ENCODE data around the gene HSD3B2. TPM values are rescaled to one million over a fixed set of nuclear protein-coding genes. Genes with fewer than 3 reads are reported as not detected.
A peak's percentile ranks its signal among the peaks of the same experiment; 100 is the strongest.

The HSD3B2 gene
- total and polyA plus RNA-seq, 2 of the 8 experiments (the other 6 are each of a cell fraction or from before 2014, with no cell fraction given): not detected

DNA sequence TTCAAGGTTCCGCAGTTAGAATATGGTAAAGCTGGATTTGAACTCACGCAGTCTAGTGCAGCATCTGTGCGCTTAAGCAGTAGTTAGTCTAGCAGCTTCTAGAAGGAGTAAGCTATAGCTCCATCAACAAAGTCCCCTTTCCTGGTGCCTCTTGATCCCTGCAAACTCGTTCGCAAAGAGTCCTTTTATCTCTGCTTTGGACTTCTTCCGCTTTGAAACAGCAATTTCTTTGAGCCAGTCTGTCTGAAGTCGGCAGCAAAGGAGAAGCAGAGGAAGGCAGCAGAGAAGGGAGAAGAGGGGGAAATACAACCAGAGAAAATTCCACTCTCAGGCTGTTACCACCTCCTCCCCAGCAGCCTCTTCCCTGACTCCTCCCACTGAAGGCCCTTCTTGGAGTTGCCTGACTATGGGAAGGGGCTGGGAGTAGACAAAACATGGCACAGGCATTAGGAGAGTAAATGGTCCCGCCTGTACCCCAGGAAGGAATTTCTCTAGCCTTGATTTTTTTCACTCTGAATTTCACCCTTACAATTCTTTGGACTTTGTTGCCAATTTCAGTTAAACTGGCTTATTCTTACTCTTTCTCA, 25.9 kb downstream of the HSD3B2 start:
- H3K4me2 ChIP-seq (ENCODE audit: insufficient read depth in 1 of 2, low read depth in 2 of 2, low read length in 2 of 2): no peak overlapping the region
- FAIRE-seq (no peak), DNase-seq (ENCODE audit: low read depth in 1 of 2, low spot score in 2 of 2) (no peak)
- ChIA-PET CTCF (ENCODE audit: partially characterized antibody) (no interaction called here), POLR2A (ENCODE audit: partially characterized antibody) (no interaction called here)
- no peak overlapping the region for H2BK120ac ChIP-seq (replicated peaks; ENCODE audit: low read depth, low read length)
- no peak overlapping the region for H2BK20ac ChIP-seq (ENCODE audit: low read length)
- H2AK5ac ChIP-seq (ENCODE audit: low read depth, low read length): no peak overlapping the region
- H4K20me1 ChIP-seq (replicated peaks in 1 of 2; ENCODE audit: control insufficient read depth in 1 of 2, insufficient read depth in 2 of 2, low read length in 2 of 2): no peaks in the 10 kb centered on the region
- H3K27ac ChIP-seq (ENCODE audit: low read depth, low read length): no peak overlapping the region; the same call in 1 of the 2 replicates
- no peak overlapping the region for H4K91ac ChIP-seq (replicated peaks; ENCODE audit: insufficient read length, low read length)
- H4K5ac ChIP-seq (ENCODE audit: insufficient read length, low read depth, low read length): no peak overlapping the region
- no peak overlapping the region for H2BK12ac ChIP-seq (ENCODE audit: low read depth, low read length)
- H3K4me1 ChIP-seq (replicated peaks in 1 of 4; ENCODE audit: control insufficient read depth in 3 of 4, insufficient read depth in 4 of 4, low read length in 3 of 4): no peaks in the 10 kb centered on the region
- H2BK15ac ChIP-seq (ENCODE audit: low read length): no peak overlapping the region
- WGBS, 2 experiments (ENCODE audit: extremely low coverage in 1 of 2, insufficient coverage in 1 of 2, insufficient read length in 1 of 2, insufficient replicate concordance in 2 of 2, low coverage in 1 of 2, low lambda C conversion rate in 2 of 2, missing lambda C conversion rate in 1 of 2): 88% methylated on average over 8 of the region's 8 CpGs; no CpG with 5 or more reads in 1 of the 2 experiments
- TF ChIP-seq SIRT6 (IDR thresholded peaks at IDR 0.05; ENCODE audit: low read length) (no peak), CEBPB (IDR thresholded peaks at IDR 0.05; ENCODE audit: low read depth, low read length) (no peak), KDM1A (IDR thresholded peaks at IDR 0.05; ENCODE audit: borderline replicate concordance, low read length) (no peak), BACH1 (IDR thresholded peaks at IDR 0.05; ENCODE audit: low read length) (no peak), SIX5 (IDR thresholded peaks at IDR 0.05; ENCODE audit: low read depth, low read length) (no peak), BCL11A (IDR thresholded peaks at IDR 0.05; ENCODE audit: low read depth in 2 of 2, low read length in 2 of 2) (no peak), CHD1 (IDR thresholded peaks at IDR 0.05; ENCODE audit: low read depth, low read length) (no peak), SRF (IDR thresholded peaks at IDR 0.05; ENCODE audit: low read depth, low read length) (no peak), RFX5 (IDR thresholded peaks at IDR 0.05; ENCODE audit: borderline replicate concordance, low read depth, low read length) (no peak)
- H3K27me3 ChIP-seq (replicated peaks in 1 of 4; ENCODE audit: control insufficient read depth in 3 of 4, extremely low read depth in 1 of 4, insufficient read depth in 3 of 4, low read length in 3 of 4): peaks cover 0 to 1% (median 0%) of the 10 kb centered on the region in 4 experiments; a peak in 1 of 7 replicates
- no peak overlapping the region for H4K8ac ChIP-seq (ENCODE audit: extremely low read depth, insufficient read depth, low read length)
- no peak overlapping the region for H3K23ac ChIP-seq (ENCODE audit: insufficient read length)
- no peak overlapping the region for H3K18ac ChIP-seq (ENCODE audit: extremely low read depth, low read length)
- no peaks in the 10 kb centered on the region; the same call in 1 of the 2 replicates for H3K23me2 ChIP-seq (ENCODE audit: low read depth, low read length)
- peak overlapping the region; percentile 92 for H2AFZ ChIP-seq (ENCODE audit: low read length)
- H3K4ac ChIP-seq (replicated peaks; ENCODE audit: insufficient read length, low read depth, low read length): no peak overlapping the region
- no peaks in the 10 kb centered on the region for H3K79me1 ChIP-seq (ENCODE audit: low read depth, low read length)
- H3K9ac ChIP-seq (replicated peaks in 1 of 4; ENCODE audit: extremely low read depth in 1 of 4, low read depth in 3 of 4, low read length in 3 of 4): no peak overlapping the region
- no peaks in the 10 kb centered on the region for H3K79me2 ChIP-seq (ENCODE audit: control insufficient read depth in 1 of 2, insufficient read depth in 2 of 2, low read length in 2 of 2)
- H3K9me3 ChIP-seq (ENCODE audit: insufficient read depth in 2 of 2, low read depth in 1 of 2, low read length in 1 of 2): no peaks in the 10 kb centered on the region
- no peaks in the 10 kb centered on the region for H3K36me3 ChIP-seq (ENCODE audit: control insufficient read depth in 2 of 4, insufficient read depth in 4 of 4, low read length in 3 of 4)
- no peak overlapping the region for H2BK5ac ChIP-seq (ENCODE audit: low read depth, low read length)
- no peak overlapping the region for H3K14ac ChIP-seq (ENCODE audit: insufficient read length)
- H3K4me3 ChIP-seq (ENCODE audit: extremely low read depth in 1 of 4, insufficient read depth in 2 of 4, low read depth in 3 of 4, low read length in 4 of 4): no peak overlapping the region
- no peak overlapping the region for H3K56ac ChIP-seq (replicated peaks; ENCODE audit: insufficient read length, low read depth, low read length)

All from H1 (cell line).